ENCODE data around the gene CACNA2D1.

DNA sequence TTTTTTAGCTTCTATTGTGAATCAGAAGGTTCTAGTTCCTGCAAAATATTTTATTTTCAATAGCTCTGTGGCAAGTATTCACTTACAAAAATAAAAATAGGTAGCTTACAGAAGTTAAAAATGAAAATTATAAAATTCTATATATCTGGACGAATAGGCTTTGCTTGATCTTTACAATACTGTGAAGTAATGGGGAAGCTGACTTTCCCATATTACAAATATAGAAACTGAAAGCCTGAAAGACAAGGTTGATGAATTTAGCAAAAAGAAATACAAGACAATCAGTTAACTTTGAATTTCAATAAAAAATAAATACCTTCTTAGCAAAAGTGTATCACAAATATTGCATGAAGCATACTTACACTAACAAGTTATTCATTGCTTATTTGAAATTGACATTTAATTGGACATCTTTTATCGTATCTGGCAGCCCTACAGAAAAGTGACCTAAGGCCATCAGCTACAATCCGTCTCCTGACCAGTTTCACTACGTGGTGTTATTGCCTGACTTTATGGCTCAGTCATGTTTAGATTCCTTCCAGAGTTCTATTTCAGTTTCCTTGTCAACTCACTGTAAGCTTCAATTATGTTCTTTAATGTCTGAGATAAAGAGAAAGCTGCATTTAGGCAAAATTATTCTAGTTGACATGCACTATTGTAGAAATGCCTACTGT is 363.2 kb downstream of the CACNA2D1 start:
- TF ChIP-seq POLR2A (IDR thresholded peaks at IDR 0.05; ENCODE audit: low read length): no peak
- TF ChIP-seq, protein P1, sequence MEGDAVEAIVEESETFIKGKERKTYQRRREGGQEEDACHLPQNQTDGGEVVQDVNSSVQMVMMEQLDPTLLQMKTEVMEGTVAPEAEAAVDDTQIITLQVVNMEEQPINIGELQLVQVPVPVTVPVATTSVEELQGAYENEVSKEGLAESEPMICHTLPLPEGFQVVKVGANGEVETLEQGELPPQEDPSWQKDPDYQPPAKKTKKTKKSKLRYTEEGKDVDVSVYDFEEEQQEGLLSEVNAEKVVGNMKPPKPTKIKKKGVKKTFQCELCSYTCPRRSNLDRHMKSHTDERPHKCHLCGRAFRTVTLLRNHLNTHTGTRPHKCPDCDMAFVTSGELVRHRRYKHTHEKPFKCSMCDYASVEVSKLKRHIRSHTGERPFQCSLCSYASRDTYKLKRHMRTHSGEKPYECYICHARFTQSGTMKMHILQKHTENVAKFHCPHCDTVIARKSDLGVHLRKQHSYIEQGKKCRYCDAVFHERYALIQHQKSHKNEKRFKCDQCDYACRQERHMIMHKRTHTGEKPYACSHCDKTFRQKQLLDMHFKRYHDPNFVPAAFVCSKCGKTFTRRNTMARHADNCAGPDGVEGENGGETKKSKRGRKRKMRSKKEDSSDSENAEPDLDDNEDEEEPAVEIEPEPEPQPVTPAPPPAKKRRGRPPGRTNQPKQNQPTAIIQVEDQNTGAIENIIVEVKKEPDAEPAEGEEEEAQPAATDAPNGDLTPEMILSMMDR (IDR thresholded peaks at IDR 0.05): no peak
- TF ChIP-seq EP300 (IDR thresholded peaks at IDR 0.05): no peak
